Hepatocyte (in vitro differentiated cells): ENCODE results near the gene PPFIA2.

ENCODE experiments used
- EZH2 ChIP-seq: fragments of 200-600 bp; sonication (generic); IDR thresholded peaks from 2 replicates; pipeline ENCODE4 v1.6.1; 2016; ENCODE audit warnings: antibody characterized with exemption, mild to moderate bottlenecking, borderline replicate concordance
- EZH2phosphoT487 ChIP-seq: fragments of 200-600 bp; sonication (generic); IDR thresholded peaks from one replicate; pipeline ENCODE4 v1.6.1; 2018; ENCODE audit warnings: antibody characterized with exemption, mild to moderate bottlenecking, low read depth, moderate library complexity; ENCODE audit not compliant: unreplicated experiment, severe bottlenecking
- TF ChIP-seq, protein P1 (sequence below): fragments of 200-600 bp; sonication (generic); IDR thresholded peaks from 2 replicates; pipeline ENCODE4 v1.5.1; 2016; ENCODE audit warnings: antibody characterized with exemption, mild to moderate bottlenecking; ENCODE audit not compliant: poor library complexity

DNA sequence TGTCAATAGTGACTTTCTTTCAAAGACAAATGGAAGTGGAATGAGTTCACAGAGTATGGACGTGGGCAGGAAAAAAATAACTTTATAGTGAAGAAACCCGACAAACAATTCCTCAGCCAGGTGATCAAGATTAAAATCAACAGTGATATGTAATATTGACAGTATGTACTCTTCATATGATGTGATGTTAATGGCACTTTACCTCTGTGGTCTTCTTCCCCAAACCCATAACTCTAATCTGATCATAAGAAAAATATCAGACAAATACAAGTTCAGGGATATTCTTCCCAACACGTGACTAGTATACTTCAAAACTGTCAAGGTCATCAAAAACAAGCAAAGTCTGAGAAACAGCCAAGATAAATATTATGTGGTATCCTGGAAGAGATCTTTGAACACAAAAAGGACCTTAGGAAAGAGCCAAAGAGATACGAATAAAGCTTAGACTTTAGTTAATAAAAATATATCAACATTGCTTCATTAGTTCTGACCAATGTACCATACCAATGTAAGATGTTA, 215.5 kb downstream of the PPFIA2 start:
- TF ChIP-seq EZH2phosphoT487 (no peak), EZH2 (no peak)
- TF ChIP-seq, protein P1, sequence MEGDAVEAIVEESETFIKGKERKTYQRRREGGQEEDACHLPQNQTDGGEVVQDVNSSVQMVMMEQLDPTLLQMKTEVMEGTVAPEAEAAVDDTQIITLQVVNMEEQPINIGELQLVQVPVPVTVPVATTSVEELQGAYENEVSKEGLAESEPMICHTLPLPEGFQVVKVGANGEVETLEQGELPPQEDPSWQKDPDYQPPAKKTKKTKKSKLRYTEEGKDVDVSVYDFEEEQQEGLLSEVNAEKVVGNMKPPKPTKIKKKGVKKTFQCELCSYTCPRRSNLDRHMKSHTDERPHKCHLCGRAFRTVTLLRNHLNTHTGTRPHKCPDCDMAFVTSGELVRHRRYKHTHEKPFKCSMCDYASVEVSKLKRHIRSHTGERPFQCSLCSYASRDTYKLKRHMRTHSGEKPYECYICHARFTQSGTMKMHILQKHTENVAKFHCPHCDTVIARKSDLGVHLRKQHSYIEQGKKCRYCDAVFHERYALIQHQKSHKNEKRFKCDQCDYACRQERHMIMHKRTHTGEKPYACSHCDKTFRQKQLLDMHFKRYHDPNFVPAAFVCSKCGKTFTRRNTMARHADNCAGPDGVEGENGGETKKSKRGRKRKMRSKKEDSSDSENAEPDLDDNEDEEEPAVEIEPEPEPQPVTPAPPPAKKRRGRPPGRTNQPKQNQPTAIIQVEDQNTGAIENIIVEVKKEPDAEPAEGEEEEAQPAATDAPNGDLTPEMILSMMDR, result no peak
